Activated CD4-positive, alpha-beta T cell treated with anti-CD3 and anti-CD28 coated beads, Interleukin-2, amount 10 ng/mL, durations not matched to agents 7 days and 5 days (primary cell): ENCODE data around the gene TTC23. TPM values are rescaled to one million over a fixed set of nuclear protein-coding genes. Genes with fewer than 3 reads are reported as not detected.

Source experiments
- CTCF ChIA-PET: fragments of 350-600 bp; sonication (Branson Sonifier 250); formaldehyde crosslinking; loops from one replicate; lab custom pipeline; 2021; ENCODE audit warnings: antibody characterized with exemption; lab: Charles Lee
- POLR2A ChIA-PET: fragments of 350-600 bp; sonication (Branson Sonifier 250); formaldehyde crosslinking; loops from one replicate; lab custom pipeline; 2021; ENCODE audit warnings: antibody characterized with exemption; lab: Charles Lee
- DNase-seq: peaks from one replicate; pipeline ENCODE4 v3.0.0-alpha.2; 2020
- H3K27ac Mint-ChIP-seq: one replicate; pipeline ENCODE4 v1.8.0; 2021; ENCODE audit warnings: mild to moderate bottlenecking, moderate library complexity, mixed read lengths
- H3K27me3 Mint-ChIP-seq: one replicate; pipeline ENCODE4 v1.8.0; 2021; ENCODE audit warnings: mixed read lengths
- H3K36me3 Mint-ChIP-seq: one replicate; pipeline ENCODE4 v1.8.0; 2021; ENCODE audit warnings: low read depth, mixed read lengths
- H3K4me1 Mint-ChIP-seq: one replicate; pipeline ENCODE4 v1.8.0; 2021; ENCODE audit warnings: mixed read lengths
- H3K4me3 Mint-ChIP-seq: one replicate; pipeline ENCODE4 v1.8.0; 2021; ENCODE audit warnings: mild to moderate bottlenecking, moderate library complexity, mixed read lengths
- H3K9me3 Mint-ChIP-seq: one replicate; pipeline ENCODE4 v1.8.0; 2021; ENCODE audit warnings: mixed read lengths
- total RNA-seq, 2 experiments: library from RNA; stranded (reverse); gene quantifications; one replicate each; pipeline ENCODE4 v1.2.3, GENCODE V29; 2021

The TTC23 gene
- total RNA-seq, 2 experiments from 2014 or later: 1.6 to 3.1 TPM

GRCh38 chr15:99134317-99134821 lies 115.0 kb downstream of the TTC23 start:
- Mint-ChIP-seq H3K27me3 (no peaks in the 10 kb centered on the region), H3K36me3 (no peaks in the 10 kb centered on the region), H3K4me3 (no peak overlapping the region), H3K9me3 (no peaks in the 10 kb centered on the region), H3K4me1 (no peaks in the 10 kb centered on the region), H3K27ac (no peak overlapping the region)
- ChIA-PET CTCF (no interaction called here), POLR2A (no interaction called here)
- no peak for DNase-seq

DNA sequence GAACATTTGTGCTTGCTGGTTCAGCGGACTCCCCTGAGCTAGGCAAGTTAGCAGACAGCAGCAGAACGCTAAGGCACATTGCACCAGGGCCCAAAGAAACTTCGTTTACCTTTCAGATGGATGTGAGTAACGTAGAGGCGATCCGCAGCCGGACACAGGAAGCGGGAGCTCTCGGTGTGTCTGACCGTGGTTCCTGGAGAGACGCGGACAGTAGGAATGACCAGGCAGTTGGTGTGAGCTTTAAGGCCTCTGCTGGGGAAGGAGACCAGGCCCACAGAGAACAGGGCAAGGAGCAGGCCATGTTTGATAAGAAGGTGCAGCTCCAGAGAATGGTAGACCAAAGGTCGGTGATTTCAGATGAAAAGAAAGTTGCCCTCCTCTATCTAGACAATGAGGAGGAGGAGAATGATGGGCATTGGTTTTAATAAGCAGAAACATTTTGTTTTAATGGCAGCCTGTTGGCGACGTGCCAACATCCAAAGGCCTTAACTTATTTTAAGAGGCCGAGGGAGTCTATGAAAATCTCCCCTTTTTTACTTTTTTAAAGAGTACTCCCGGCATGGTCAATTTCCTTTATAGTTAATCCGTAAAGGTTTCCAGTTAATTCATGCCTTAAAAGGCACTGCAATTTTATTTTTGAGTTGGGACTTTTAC lies 116.6 kb downstream of the TTC23 start:
- Mint-ChIP-seq H3K9me3 (no peaks in the 10 kb centered on the region), H3K27ac (no peak overlapping the region), H3K4me3 (no peak overlapping the region), H3K27me3 (no peaks in the 10 kb centered on the region), H3K4me1 (no peaks in the 10 kb centered on the region), H3K36me3 (no peaks in the 10 kb centered on the region)
- DNase-seq: no peak
- POLR2A ChIA-PET: no interaction called here
- CTCF ChIA-PET: interaction anchor here (0.5 kb wide), 1 partner anchor 82 kb away, joined by 3 read pairs; no protein-coding TSS in a partner anchor

DNA sequence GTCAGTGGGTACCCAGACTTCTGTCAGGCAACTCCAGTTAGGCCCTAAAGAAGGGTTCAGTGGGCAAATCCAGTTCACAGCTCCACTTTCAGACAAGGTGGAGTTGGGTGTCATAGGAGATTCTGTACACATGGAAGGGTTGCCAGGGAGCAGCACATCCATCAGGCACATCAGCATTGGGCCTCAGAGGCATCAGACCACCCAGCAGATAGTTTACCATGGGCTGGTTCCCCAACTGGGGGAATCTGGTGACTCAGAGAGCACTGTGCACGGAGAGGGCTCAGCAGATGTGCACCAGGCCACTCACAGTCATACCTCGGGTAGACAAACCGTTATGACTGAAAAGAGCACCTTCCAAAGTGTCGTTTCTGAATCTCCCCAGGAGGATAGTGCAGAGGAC lies 117.3 kb downstream of the TTC23 start:
- POLR2A ChIA-PET: no interaction called here
- no peak for DNase-seq
- Mint-ChIP-seq H3K4me1 (no peaks in the 10 kb centered on the region), H3K36me3 (no peaks in the 10 kb centered on the region), H3K9me3 (no peaks in the 10 kb centered on the region), H3K4me3 (no peak overlapping the region), H3K27ac (no peak overlapping the region), H3K27me3 (no peaks in the 10 kb centered on the region)
- CTCF ChIA-PET: no interaction called here

GRCh38 chr15:99131441-99132023 lies 117.8 kb downstream of the TTC23 start:
- no peaks in the 10 kb centered on the region for H3K4me1 Mint-ChIP-seq
- no peak for DNase-seq
- POLR2A ChIA-PET: no interaction called here
- H3K4me3 Mint-ChIP-seq: no peak overlapping the region
- H3K36me3 Mint-ChIP-seq: no peaks in the 10 kb centered on the region
- no peak overlapping the region for H3K27ac Mint-ChIP-seq
- CTCF ChIA-PET: no interaction called here
- no peaks in the 10 kb centered on the region for H3K27me3 Mint-ChIP-seq
- no peaks in the 10 kb centered on the region for H3K9me3 Mint-ChIP-seq

DNA sequence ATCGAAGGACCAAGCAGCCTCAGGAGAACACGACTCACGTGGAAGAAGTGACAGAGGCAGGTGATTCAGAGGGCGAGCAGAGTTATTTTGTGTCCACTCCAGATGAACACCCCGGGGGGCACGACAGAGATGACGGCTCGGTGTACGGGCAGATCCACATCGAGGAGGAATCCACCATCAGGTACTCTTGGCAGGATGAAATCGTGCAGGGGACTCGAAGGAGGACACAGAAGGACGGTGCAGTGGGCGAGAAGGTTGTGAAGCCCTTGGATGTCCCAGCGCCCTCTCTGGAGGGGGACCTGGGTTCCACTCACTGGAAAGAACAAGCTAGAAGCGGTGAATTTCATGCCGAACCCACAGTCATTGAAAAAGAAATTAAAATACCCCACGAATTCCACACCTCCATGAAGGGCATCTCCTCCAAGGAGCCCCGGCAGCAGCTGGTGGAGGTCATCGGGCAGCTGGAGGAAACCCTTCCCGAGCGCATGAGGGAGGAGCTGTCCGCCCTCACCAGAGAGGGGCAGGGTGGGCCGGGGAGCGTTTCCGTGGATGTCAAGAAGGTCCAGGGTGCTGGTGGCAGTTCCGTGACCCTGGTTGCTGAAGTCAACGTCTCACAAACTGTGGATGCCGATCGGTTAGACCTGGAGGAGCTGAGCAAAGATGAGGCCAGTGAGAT lies 118.5 kb downstream of the TTC23 start:
- Mint-ChIP-seq H3K4me3 (no peak overlapping the region), H3K36me3 (no peaks in the 10 kb centered on the region), H3K27ac (no peak overlapping the region)

GRCh38 chr15:99130314-99130713 lies 119.1 kb downstream of the TTC23 start:
- DNase-seq: no peak
- no peaks in the 10 kb centered on the region for H3K27me3 Mint-ChIP-seq
- POLR2A ChIA-PET: no interaction called here
- no peaks in the 10 kb centered on the region for H3K4me1 Mint-ChIP-seq
- no peak overlapping the region for H3K4me3 Mint-ChIP-seq
- no peaks in the 10 kb centered on the region for H3K9me3 Mint-ChIP-seq
- CTCF ChIA-PET: no interaction called here
- H3K36me3 Mint-ChIP-seq: no peaks in the 10 kb centered on the region
- no peak overlapping the region for H3K27ac Mint-ChIP-seq

More for the DNA sequence above, 118.5 kb downstream of the TTC23 start:
- ChIA-PET CTCF (no interaction called here), POLR2A (no interaction called here)
- H3K4me1 Mint-ChIP-seq: no peaks in the 10 kb centered on the region
- no peaks in the 10 kb centered on the region for H3K9me3 Mint-ChIP-seq
- H3K27me3 Mint-ChIP-seq: no peaks in the 10 kb centered on the region
- DNase-seq: no peak

DNA sequence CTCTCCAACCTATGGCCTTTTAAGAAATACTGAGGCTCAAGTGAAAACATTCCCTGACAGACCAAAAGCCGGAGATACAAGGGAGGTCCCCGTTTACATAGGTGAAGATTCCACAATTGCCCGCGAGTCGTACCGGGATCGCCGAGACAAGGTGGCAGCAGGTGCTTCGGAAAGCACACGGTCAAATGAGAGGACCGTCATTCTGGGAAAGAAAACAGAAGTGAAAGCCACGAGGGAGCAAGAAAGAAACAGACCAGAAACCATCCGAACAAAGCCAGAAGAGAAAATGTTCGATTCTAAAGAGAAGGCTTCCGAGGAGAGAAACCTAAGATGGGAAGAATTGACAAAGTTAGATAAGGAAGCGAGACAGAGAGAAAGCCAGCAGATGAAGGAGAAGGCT lies 119.7 kb downstream of the TTC23 start:
- no peak for DNase-seq
- no peaks in the 10 kb centered on the region for H3K4me1 Mint-ChIP-seq
- H3K36me3 Mint-ChIP-seq: no peaks in the 10 kb centered on the region
- H3K27me3 Mint-ChIP-seq: no peaks in the 10 kb centered on the region
- no peak overlapping the region for H3K4me3 Mint-ChIP-seq
- H3K9me3 Mint-ChIP-seq: no peaks in the 10 kb centered on the region
- no peak overlapping the region for H3K27ac Mint-ChIP-seq
- ChIA-PET CTCF (no interaction called here), POLR2A (no interaction called here)

GRCh38 chr15:99128411-99128810 lies 121.0 kb downstream of the TTC23 start:
- CTCF ChIA-PET: no interaction called here
- H3K9me3 Mint-ChIP-seq: no peaks in the 10 kb centered on the region

DNA sequence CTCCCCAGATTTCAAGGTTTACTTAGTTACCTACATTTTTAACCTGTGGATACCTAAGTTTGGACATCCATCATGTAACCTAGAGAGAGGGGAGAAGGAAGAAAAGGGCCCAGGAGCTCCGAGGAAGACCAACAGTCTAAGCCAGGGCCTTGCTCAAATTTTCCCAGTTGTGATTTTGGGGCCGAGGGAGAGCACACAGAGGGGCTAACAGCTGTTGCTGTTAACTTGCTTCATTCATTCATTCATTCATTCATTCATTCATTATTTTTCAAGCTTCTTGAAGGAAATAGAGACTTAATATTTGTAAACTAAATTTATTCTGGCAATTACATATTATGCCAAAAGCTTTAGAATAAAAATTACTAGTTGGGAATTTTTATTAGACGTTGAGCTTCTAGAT lies 121.6 kb downstream of the TTC23 start:
- Mint-ChIP-seq H3K27ac (no peak overlapping the region), H3K9me3 (no peaks in the 10 kb centered on the region), H3K36me3 (no peaks in the 10 kb centered on the region), H3K4me3 (no peak overlapping the region), H3K4me1 (no peaks in the 10 kb centered on the region), H3K27me3 (no peaks in the 10 kb centered on the region)
- ChIA-PET POLR2A (interaction anchor here (0.6 kb wide), 1 partner anchor 22 kb away, joined by 3 read pairs; no protein-coding TSS in a partner anchor), CTCF (no interaction called here)
- DNase-seq: no peak

More at GRCh38 chr15:99128411-99128810, 121.0 kb downstream of the TTC23 start:
- Mint-ChIP-seq H3K27me3 (no peaks in the 10 kb centered on the region), H3K27ac (no peak overlapping the region), H3K4me1 (no peaks in the 10 kb centered on the region), H3K36me3 (no peaks in the 10 kb centered on the region), H3K4me3 (no peak overlapping the region)
- POLR2A ChIA-PET: no interaction called here
- no peak for DNase-seq

DNA sequence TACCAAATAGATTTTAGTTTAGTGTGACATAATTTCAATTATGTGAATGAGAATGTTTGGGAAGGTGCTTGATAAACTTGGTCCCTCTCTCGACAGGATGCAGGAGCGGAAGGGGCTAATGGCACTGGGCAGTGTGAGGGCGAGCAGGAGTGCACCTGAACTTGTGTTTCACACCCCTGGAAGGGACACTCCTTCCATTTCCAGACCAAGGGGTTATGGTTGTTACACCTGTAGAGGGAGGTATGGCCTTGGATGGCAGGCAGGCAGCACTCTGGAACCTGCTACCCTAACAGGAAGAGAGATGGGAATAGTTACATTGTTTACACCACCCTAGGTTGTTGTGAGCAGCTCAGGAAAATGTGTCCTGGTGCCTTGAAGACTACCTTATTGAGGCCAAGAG lies 122.5 kb downstream of the TTC23 start:
- H3K36me3 Mint-ChIP-seq: no peaks in the 10 kb centered on the region
- no peak overlapping the region for H3K27ac Mint-ChIP-seq
- H3K4me1 Mint-ChIP-seq: no peaks in the 10 kb centered on the region
- H3K9me3 Mint-ChIP-seq: no peaks in the 10 kb centered on the region
- POLR2A ChIA-PET: no interaction called here
- no peaks in the 10 kb centered on the region for H3K27me3 Mint-ChIP-seq
- CTCF ChIA-PET: no interaction called here
- DNase-seq: no peak
- no peak overlapping the region for H3K4me3 Mint-ChIP-seq

DNA sequence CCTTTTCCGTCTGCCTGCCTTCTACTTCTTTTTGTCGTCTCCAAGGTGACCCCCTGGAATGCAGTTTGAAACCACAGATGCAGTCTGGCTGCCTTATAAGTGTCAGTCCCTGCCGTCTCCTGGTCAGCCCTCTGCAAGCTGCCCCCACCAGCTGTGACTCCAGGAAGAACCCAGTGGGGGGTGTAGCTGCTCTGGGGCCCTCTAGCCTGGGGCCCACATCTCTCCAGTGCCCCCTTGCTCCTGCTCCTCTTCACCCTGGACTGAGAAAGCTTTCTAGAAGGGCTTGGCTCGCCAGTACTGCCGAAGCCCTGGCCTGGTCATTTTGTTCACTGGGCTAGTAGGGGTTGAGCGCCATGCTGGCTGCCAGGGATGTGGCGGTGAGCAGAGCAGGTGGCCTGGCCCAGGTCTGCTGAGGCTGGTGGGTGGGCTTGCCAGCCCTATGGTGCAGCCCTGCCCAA lies 123.2 kb downstream of the TTC23 start:
- ChIA-PET CTCF (no interaction called here), POLR2A (no interaction called here)
- Mint-ChIP-seq H3K4me3 (no peak overlapping the region), H3K36me3 (no peaks in the 10 kb centered on the region), H3K27me3 (no peaks in the 10 kb centered on the region), H3K4me1 (no peaks in the 10 kb centered on the region), H3K9me3 (no peaks in the 10 kb centered on the region), H3K27ac (no peak overlapping the region)
- no peak for DNase-seq

DNA sequence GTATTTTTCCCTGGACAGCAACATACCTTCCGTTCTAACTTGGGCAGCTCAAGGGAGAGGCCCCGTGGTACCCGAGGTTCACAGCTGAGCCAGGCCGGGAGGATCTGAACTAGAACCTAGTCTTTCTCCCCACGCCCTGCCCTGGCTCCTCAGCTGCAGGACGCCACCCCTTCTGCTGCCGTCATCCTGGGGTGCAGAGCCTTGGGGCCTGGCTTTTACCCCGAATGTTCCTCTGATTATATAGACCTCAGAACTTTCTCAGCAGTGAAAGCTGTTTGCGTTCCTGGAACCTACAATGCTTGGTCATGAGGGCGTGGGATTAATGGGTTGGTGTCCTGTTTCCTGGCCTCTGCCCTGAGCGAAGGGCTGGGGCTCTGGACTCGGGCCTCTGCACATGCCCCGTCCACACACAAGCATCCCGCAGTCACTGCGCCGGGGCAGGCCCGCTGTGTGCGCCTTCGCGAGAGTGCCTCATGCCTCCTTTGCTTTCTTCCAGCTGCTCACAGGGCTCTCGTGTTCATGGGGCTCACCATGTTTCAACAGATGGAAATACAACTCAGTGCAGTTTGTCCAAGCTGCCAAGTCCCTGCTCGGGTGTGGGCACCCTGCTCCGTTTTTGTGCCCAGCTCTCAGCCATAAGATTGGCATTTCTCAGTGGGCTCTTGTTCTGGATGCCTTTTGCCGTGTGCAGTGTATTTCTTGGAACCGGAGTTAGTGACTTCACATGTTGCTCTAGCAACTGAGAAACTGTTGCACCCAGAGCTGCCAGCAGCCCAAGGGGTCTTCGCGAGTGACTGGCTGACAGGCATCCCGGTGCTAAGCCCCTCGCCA lies 124.1 kb downstream of the TTC23 start:
- DNase-seq: no peak
- ChIA-PET CTCF (no interaction called here), POLR2A (no interaction called here)
- no peaks in the 10 kb centered on the region for H3K36me3 Mint-ChIP-seq
- H3K9me3 Mint-ChIP-seq: no peaks in the 10 kb centered on the region
- H3K27ac Mint-ChIP-seq: no peak overlapping the region
- no peak overlapping the region for H3K4me3 Mint-ChIP-seq
- H3K4me1 Mint-ChIP-seq: no peaks in the 10 kb centered on the region
- no peaks in the 10 kb centered on the region for H3K27me3 Mint-ChIP-seq

GRCh38 chr15:99124641-99125040 lies 124.7 kb downstream of the TTC23 start:
- ChIA-PET CTCF (no interaction called here), POLR2A (no interaction called here)
- DNase-seq: no peak
- no peaks in the 10 kb centered on the region for H3K9me3 Mint-ChIP-seq
- H3K4me3 Mint-ChIP-seq: no peak overlapping the region
- no peaks in the 10 kb centered on the region for H3K4me1 Mint-ChIP-seq
- H3K36me3 Mint-ChIP-seq: no peaks in the 10 kb centered on the region
- no peaks in the 10 kb centered on the region for H3K27me3 Mint-ChIP-seq
- H3K27ac Mint-ChIP-seq: no peak overlapping the region
